Cardiac muscle cell (in vitro differentiated cells and primary cell): ENCODE data around the gene TFAP2B. TPM values are rescaled to one million over a fixed set of nuclear protein-coding genes. Genes with fewer than 3 reads are reported as not detected.

Experiments
- DNase-seq, 2 donors: peaks; one replicate each; pipeline versions ENCODE4 v3.0.0 to v3.0.0-alpha.2; 2010 to 2017; ENCODE audit warnings: low read depth in 1 of 2, low spot score in 1 of 2
- H3K27ac ChIP-seq: fragments of 200-600 bp; sonication (generic); 2 replicates; pipeline ENCODE4 v1.5.1; 2016
- H3K27me3 ChIP-seq: fragments of 200-600 bp; sonication (generic); 2 replicates; pipeline ENCODE4 v1.6.0; 2016; ENCODE audit warnings: control low read depth
- H3K36me3 ChIP-seq: fragments of 200-600 bp; sonication (generic); 2 replicates; pipeline ENCODE4 v1.5.1; 2016; ENCODE audit warnings: control low read depth
- H3K4me1 ChIP-seq: fragments of 200-600 bp; sonication (generic); 2 replicates; pipeline ENCODE4 v1.8.1; 2017; ENCODE audit warnings: low read depth, mild to moderate bottlenecking, mixed run types
- H3K4me3 ChIP-seq: fragments of 200-600 bp; sonication (generic); 2 replicates; pipeline ENCODE4 v1.5.1; 2016; ENCODE audit warnings: mild to moderate bottlenecking
- H3K9me3 ChIP-seq: fragments of 200-600 bp; sonication (generic); 2 replicates; pipeline ENCODE4 v1.5.1; 2017; ENCODE audit warnings: low read depth, mild to moderate bottlenecking, control low read depth
- CTCF ChIP-seq: IDR thresholded peaks from 2 replicates; pipeline ENCODE4 v1.5.1; 2012; ENCODE audit warnings: low read depth, mild to moderate bottlenecking, low read length
- polyA plus RNA-seq: library from polyadenylated mRNA; unstranded; fragments of >200 nt; fragmentation: Nextera tagmentation; extraction: Ambion mirVana; gene quantifications from 2 replicates; pipeline ENCODE4 v1.2.1, GENCODE V29; 2016
- total RNA-seq: library from RNA; depleted of rRNA; stranded (reverse); fragments of >200 nt; gene quantifications from 2 replicates; pipeline ENCODE4 v1.2.3, GENCODE V29; 2016

TFAP2B gene
- total and polyA plus RNA-seq, 2 experiments from 2014 or later = not detected

- Histone ChIP-seq H3K4me3 (no peak overlapping the region), H3K9me3 (no peaks in the 10 kb centered on the region), H3K27ac (no peak overlapping the region), H3K4me1 (no peaks in the 10 kb centered on the region), H3K36me3 (no peaks in the 10 kb centered on the region), H3K27me3 (peaks cover 100% of the 10 kb centered on the region)
- no peak for DNase-seq
- no peak for TF ChIP-seq CTCF
These were observed 25.2 kb downstream of the TFAP2B start for GRCh38 chr6:50843842-50844241.

- TF ChIP-seq CTCF = no peak
- H3K4me1 ChIP-seq = peaks cover 5% of the 10 kb centered on the region
- no peak overlapping the region for H3K27ac ChIP-seq
- H3K4me3 ChIP-seq = no peak overlapping the region
- H3K9me3 ChIP-seq = no peaks in the 10 kb centered on the region
- no peak for DNase-seq
- peaks cover 100% of the 10 kb centered on the region for H3K27me3 ChIP-seq
- no peaks in the 10 kb centered on the region for H3K36me3 ChIP-seq
These were observed 26.9 kb downstream of the TFAP2B start for GRCh38 chr6:50845499-50846143.

GRCh38 chr6:50846144-50846851 lies 27.6 kb downstream of the TFAP2B start:
- no peak overlapping the region for H3K4me3 ChIP-seq
- DNase-seq = no peak

GRCh38 chr6:50846852-50847155 lies 28.1 kb downstream of the TFAP2B start:
- Histone ChIP-seq H3K36me3 (no peaks in the 10 kb centered on the region), H3K4me3 (no peak overlapping the region), H3K27ac (no peak overlapping the region), H3K9me3 (no peaks in the 10 kb centered on the region), H3K27me3 (peaks cover 100% of the 10 kb centered on the region), H3K4me1 (peaks cover 5% of the 10 kb centered on the region)
- no peak for DNase-seq
- TF ChIP-seq CTCF = no peak

More at GRCh38 chr6:50846144-50846851, 27.6 kb downstream of the TFAP2B start:
- no peaks in the 10 kb centered on the region for H3K9me3 ChIP-seq
- H3K4me1 ChIP-seq = peaks cover 5% of the 10 kb centered on the region
- no peaks in the 10 kb centered on the region for H3K36me3 ChIP-seq
- H3K27ac ChIP-seq = no peak overlapping the region
- H3K27me3 ChIP-seq = peaks cover 100% of the 10 kb centered on the region
- TF ChIP-seq CTCF = no peak

- Histone ChIP-seq H3K4me1 (peaks cover 5% of the 10 kb centered on the region), H3K27me3 (peaks cover 100% of the 10 kb centered on the region)
- no peak for TF ChIP-seq CTCF
These were observed 29.4 kb downstream of the TFAP2B start for GRCh38 chr6:50847890-50848594.

More at GRCh38 chr6:50847890-50848594, 29.4 kb downstream of the TFAP2B start:
- H3K27ac ChIP-seq = no peak overlapping the region
- H3K9me3 ChIP-seq = no peaks in the 10 kb centered on the region
- H3K36me3 ChIP-seq = no peaks in the 10 kb centered on the region
- no peak overlapping the region for H3K4me3 ChIP-seq
- DNase-seq = no peak
